Panc1 (cell line): ENCODE results near the gene ACSM6. TPM values are rescaled to one million over a fixed set of nuclear protein-coding genes. Genes with fewer than 3 reads are reported as not detected.
A peak's percentile ranks its signal among the peaks of the same experiment; 100 is the strongest.

Experiments used
- ATAC-seq: fragments of 200-7000 bp; cut with Tn5 transposase; 2 replicates; pipeline ENCODE4 v1.9.1; 2020; ENCODE audit warnings: mild to moderate bottlenecking, moderate library complexity
- Bru-seq: library from RNA; stranded (reverse); fragments of 400-500 nt; gene quantifications from one replicate; lab custom pipeline; 2021; lab: Mats Ljungman, UMichigan
- BruChase-seq, 2 experiments: library from RNA; stranded (reverse); fragments of 400-500 nt; gene quantifications; one replicate each; lab custom pipeline; 2021; lab: Mats Ljungman, UMichigan
- BruUV-seq: library from RNA; stranded (reverse); fragments of 400-500 nt; replicated peaks from 2 replicates; lab custom pipeline; 2021; lab: Mats Ljungman, UMichigan
- CTCF ChIA-PET: fragments of 300-600 bp; sonication (Branson Sonifier 250); formaldehyde crosslinking; loops from one replicate; lab custom pipeline; 2022; ENCODE audit warnings: antibody characterized with exemption; lab: Charles Lee
- POLR2A ChIA-PET: fragments of 300-600 bp; sonication (Branson Sonifier 250); formaldehyde crosslinking; loops from one replicate; lab custom pipeline; 2022; ENCODE audit warnings: antibody characterized with exemption; lab: Charles Lee
- DNase-seq: peaks from one replicate; pipeline ENCODE4 v3.0.0-alpha.2; 2010; ENCODE audit warnings: low read depth, low spot score
- H3K27ac ChIP-seq: 2 replicates; pipeline ENCODE4 v1.5.1; 2011; ENCODE audit warnings: mild to moderate bottlenecking, low read length, inconsistent platforms
- H3K27me3 ChIP-seq: fragments of 200-500 bp; sonication (Bioruptor generic); 2 replicates; pipeline ENCODE4 v1.6.0; 2014; ENCODE audit warnings: low read length, inconsistent platforms; ENCODE audit not compliant: control insufficient read depth, insufficient read depth
- H3K36me3 ChIP-seq: fragments of 200-500 bp; sonication (Bioruptor generic); 2 replicates; pipeline ENCODE4 v1.5.1; 2014; ENCODE audit warnings: inconsistent platforms, mild to moderate bottlenecking, low read length, moderate library complexity; ENCODE audit not compliant: control insufficient read depth, insufficient read depth
- H3K4me1 ChIP-seq: 2 replicates; pipeline ENCODE4 v1.5.1; 2011; ENCODE audit warnings: inconsistent platforms, mild to moderate bottlenecking, low read length, moderate library complexity; ENCODE audit not compliant: control insufficient read depth, insufficient read depth
- H3K4me3 ChIP-seq, 2 experiments: 2 replicates each; pipeline ENCODE4 v1.5.1; 2011 to 2012; ENCODE audit warnings: low read depth in 2 of 2, low read length in 2 of 2, mild to moderate bottlenecking in 2 of 2, inconsistent platforms in 1 of 2, moderate library complexity in 1 of 2
- H3K9me3 ChIP-seq: fragments of 200-500 bp; sonication (Bioruptor generic); 2 replicates; pipeline ENCODE4 v1.5.1; 2014; ENCODE audit warnings: low read depth, mild to moderate bottlenecking, inconsistent platforms, low read length, moderate library complexity; ENCODE audit not compliant: control insufficient read depth, insufficient read depth
- CTCF ChIP-seq: fragments of 450-650 bp; IDR thresholded peaks from 2 replicates; pipeline ENCODE4 v1.5.1; 2017; ENCODE audit warnings: mild to moderate bottlenecking
- POLR2AphosphoS5 ChIP-seq: IDR thresholded peaks from 2 replicates; pipeline ENCODE4 v1.6.1; 2012; ENCODE audit warnings: mild to moderate bottlenecking, low read depth, low read length, moderate library complexity
- REST ChIP-seq, 2 experiments: IDR thresholded peaks; 2 replicates each; pipeline ENCODE4 v1.6.1; 2011 to 2012; ENCODE audit warnings: low read depth in 2 of 2, control low read depth in 1 of 2, low read length in 1 of 2, mild to moderate bottlenecking in 1 of 2, moderate library complexity in 1 of 2; ENCODE audit not compliant: insufficient read depth in 1 of 2
- SIN3A ChIP-seq: IDR thresholded peaks from 2 replicates; pipeline ENCODE4 v1.6.1; 2012; ENCODE audit warnings: low read depth, mild to moderate bottlenecking, low read length, moderate library complexity, borderline replicate concordance; ENCODE audit not compliant: insufficient read depth
- TCF7L2 ChIP-seq: IDR thresholded peaks from 2 replicates; pipeline ENCODE4 v1.6.1; 2011; ENCODE audit warnings: mild to moderate bottlenecking, low read depth, low read length, inconsistent platforms
- in situ Hi-C: cut with HindIII; loops from 2 replicates; pipeline ENCODE4 v1.10.0; 2016; ENCODE audit warnings: low sequenced_read_pairs, low pct_unique_long_range_greater_than_20kb
- intact Hi-C: fragments of 100-400 bp; cut with micrococcal nuclease; formaldehyde crosslinking; loops from one replicate; pipeline ENCODE4 v1.10.0; 2022; ENCODE audit not compliant: unreplicated experiment
- long read RNA-seq: library from polyadenylated mRNA; unstranded; transcript quantifications from one replicate; pipeline ENCODE4 v2.0.0, GENCODE V29; 2021; ENCODE audit not compliant: unreplicated experiment
- polyA plus RNA-seq: library from polyadenylated mRNA; unstranded; fragments of >200 nt; gene quantifications from one replicate; pipeline ENCODE4 v1.2.1, GENCODE V29; 2012; ENCODE audit warnings: missing spikeins; ENCODE audit not compliant: insufficient read length
- total RNA-seq: library from RNA; stranded (reverse); gene quantifications from one replicate; pipeline ENCODE4 v1.2.1, GENCODE V29; 2021; ENCODE audit not compliant: unreplicated experiment

ACSM6 gene
- not detected for total RNA-seq
- polyA plus RNA-seq = not detected
- percentile 8 among the genes with signal in this experiment for Bru-seq, nascent RNA
- BruChase-seq, experiment 1, labeled RNA remaining after a 2-hour chase = percentile 7 among the genes with signal in this experiment
- percentile 3 among the genes with signal in this experiment for BruChase-seq, experiment 2, labeled RNA remaining after a 6-hour chase
- long read RNA-seq, partial matches to known transcripts = 0 of 2 reads
- long read RNA-seq, other reads (novel, unspliced or antisense) = 2 of 2 reads

GRCh38 chr10:95193944-95194343, at the start of gene ACSM6:
Gene ACSM6, plus strand, starts transcription at chr10:95194238. Its CDS starts 248 bp downstream, at chr10:95194486.
- ATAC-seq (no peak), DNase-seq (no peak)
- in situ Hi-C loops (no loop called here), intact Hi-C loops (no loop called here)
- CTCF ChIA-PET = no interaction called here
- H3K27me3 ChIP-seq = no peaks in the 10 kb centered on the region
- no peaks in the 10 kb centered on the region for H3K9me3 ChIP-seq
- no peak within 1 kb of the TSS for H3K27ac ChIP-seq
- TF ChIP-seq SIN3A (no peak), REST (IDR thresholded peaks at IDR 0.05; ENCODE audit: insufficient read depth in 1 of 2, low read depth in 2 of 2, low read length in 1 of 2) (no peak), POLR2AphosphoS5 (no peak), TCF7L2 (no peak), CTCF (no peak)
- no peaks in the 10 kb centered on the region for H3K4me1 ChIP-seq
- BruUV-seq = no TSS peak
- H3K4me3 ChIP-seq = no peak within 1 kb of the TSS
- H3K36me3 ChIP-seq = no peaks in the 10 kb centered on the region
- POLR2A ChIA-PET = interaction anchor here (0.7 kb wide), 1 partner anchor 17 kb away, joined by 14 read pairs; no protein-coding TSS in a partner anchor

- TF ChIP-seq SIN3A = no peak
- no peak for TF ChIP-seq CTCF
- no peak for TF ChIP-seq REST (IDR thresholded peaks at IDR 0.05; ENCODE audit: insufficient read depth in 1 of 2, low read depth in 2 of 2, low read length in 1 of 2)
- TF ChIP-seq POLR2AphosphoS5 = no peak
- no peak for TF ChIP-seq TCF7L2
- DNase-seq (no peak), ATAC-seq (peak; percentile 42; the same call in 1 of the 2 replicates)
- in situ Hi-C loops (no loop called here), intact Hi-C loops (no loop called here)
- Histone ChIP-seq H3K27me3 (no peaks in the 10 kb centered on the region), H3K36me3 (no peaks in the 10 kb centered on the region), H3K4me3 (no peak overlapping the region), H3K27ac (no peak overlapping the region), H3K9me3 (no peaks in the 10 kb centered on the region), H3K4me1 (no peaks in the 10 kb centered on the region)
- ChIA-PET POLR2A (no interaction called here), CTCF (no interaction called here)
- BruUV-seq = no TSS peak
Observed at GRCh38 chr10:95168694-95169093, 25.3 kb upstream of the ACSM6 start.
